HCT116 (cell line): ENCODE results near the gene SUN2. TPM values are rescaled to one million over a fixed set of nuclear protein-coding genes. Genes with fewer than 3 reads are reported as not detected.

Experiments
- ATAC-seq: fragments of 200-7000 bp; cut with Tn5 transposase; 2 replicates; pipeline ENCODE4 v1.9.1; 2020; ENCODE audit warnings: mild to moderate bottlenecking, moderate library complexity
- BruUV-seq: library from RNA; stranded (reverse); fragments of 400-500 nt; replicated peaks from 2 replicates; lab custom pipeline; 2021; lab: Mats Ljungman, UMichigan
- CTCF ChIA-PET: fragments of 300-600 bp; sonication (Branson Sonifier 250); formaldehyde crosslinking; loops from one replicate; lab custom pipeline; 2021; ENCODE audit warnings: antibody characterized with exemption; lab: Charles Lee
- POLR2A ChIA-PET: fragments of 300-600, 350-600 bp; sonication (Branson Sonifier 250); formaldehyde crosslinking; loops from one replicate; lab custom pipeline; 2021; ENCODE audit warnings: antibody characterized with exemption; lab: Charles Lee
- RAD21 ChIA-PET, 2 experiments: fragments of 300-600 bp; sonication (Branson Sonifier 250); formaldehyde crosslinking; loops; one replicate each; lab custom pipeline; 2023; ENCODE audit warnings: low total read pairs in 2 of 2; ENCODE audit not compliant: uncharacterized antibody in 2 of 2, unreplicated experiment in 2 of 2, low non-redundant PET in 1 of 2; lab: Charles Lee
- DNase-seq: peaks from one replicate; pipeline ENCODE4 v3.0.0-alpha.2; 2010; ENCODE audit warnings: low read depth, low spot score
- H2AFZ ChIP-seq: fragments of 200-600 bp; shearing (Covaris generic), sonication (generic); 2 replicates; pipeline ENCODE4 v1.6.1; 2017; ENCODE audit warnings: low read depth, mixed run types, mixed read lengths, antibody characterized with exemption, low read length; ENCODE audit not compliant: poor library complexity, severe bottlenecking
- H3K27ac ChIP-seq: 2 replicates; pipeline ENCODE4 v1.5.1; 2012; ENCODE audit warnings: low read depth, low read length
- H3K27me3 ChIP-seq: fragments of 200-600 bp; sonication (generic); 2 replicates; pipeline ENCODE4 v1.6.1; 2016; ENCODE audit warnings: mixed run types, low read length, mixed read lengths; ENCODE audit not compliant: insufficient read depth
- H3K36me3 ChIP-seq, 2 experiments: fragments of 200-500 bp in 1 of 2; fragments of 200-600 bp in 1 of 2; sonication (Bioruptor generic) in 1 of 2; sonication (generic) in 1 of 2; 2 replicates each; pipeline versions ENCODE4 v1.5.1 to v1.6.1; 2014 to 2016; ENCODE audit warnings: low read length in 2 of 2, inconsistent platforms in 1 of 2, mixed read lengths in 1 of 2, mixed run types in 1 of 2; ENCODE audit not compliant: insufficient read depth in 2 of 2, control insufficient read depth in 1 of 2
- H3K4me1 ChIP-seq, 2 experiments: fragments of 200-600 bp in 1 of 2; sonication (generic) in 1 of 2; 2 replicates each; pipeline versions ENCODE4 v1.5.1 to v1.6.1; 2012 to 2017; ENCODE audit warnings: low read length in 2 of 2, inconsistent platforms in 1 of 2, mild to moderate bottlenecking in 1 of 2, mixed read lengths in 1 of 2, mixed run types in 1 of 2, moderate library complexity in 1 of 2; ENCODE audit not compliant: insufficient read depth in 2 of 2, control insufficient read depth in 1 of 2
- H3K4me2 ChIP-seq: fragments of 200-600 bp; sonication (generic); 2 replicates; pipeline ENCODE4 v1.6.1; 2017; ENCODE audit warnings: mixed run types, low read length, mixed read lengths
- H3K4me3 ChIP-seq, 2 experiments: fragments of 200-600 bp in 1 of 2; sonication (generic) in 1 of 2; replicated peaks in 1 of 2; 2 replicates each; pipeline ENCODE4 v1.5.1; 2011 to 2016; ENCODE audit warnings: low read length in 2 of 2, control low read depth in 1 of 2, low read depth in 1 of 2, mild to moderate bottlenecking in 1 of 2, mixed read lengths in 1 of 2, mixed run types in 1 of 2
- H3K79me2 ChIP-seq: fragments of 200-600 bp; sonication (generic); 2 replicates; pipeline ENCODE4 v1.6.1; 2017; ENCODE audit warnings: mild to moderate bottlenecking, mixed run types, low read length, moderate library complexity, mixed read lengths; ENCODE audit not compliant: insufficient read depth
- H3K9ac ChIP-seq: fragments of 200-600 bp; sonication (generic); 2 replicates; pipeline ENCODE4 v1.6.1; 2016; ENCODE audit warnings: low read length, mixed read lengths
- H3K9me2 ChIP-seq: fragments of 200-600 bp; sonication (generic), shearing (Covaris generic); 2 replicates; pipeline ENCODE4 v1.6.1; 2017; ENCODE audit warnings: mixed run types, mild to moderate bottlenecking, moderate library complexity; ENCODE audit not compliant: insufficient read depth
- H3K9me3 ChIP-seq, 2 experiments: fragments of 200-500 bp in 1 of 2; fragments of 200-600 bp in 1 of 2; sonication (Bioruptor generic) in 1 of 2; sonication (generic) in 1 of 2; 2 replicates each; pipeline ENCODE4 v1.6.1; 2014 to 2017; ENCODE audit warnings: low read length in 2 of 2, mixed read lengths in 2 of 2, inconsistent platforms in 1 of 2, low read depth in 1 of 2, mild to moderate bottlenecking in 1 of 2, mixed run types in 1 of 2, moderate library complexity in 1 of 2; ENCODE audit not compliant: control insufficient read depth in 1 of 2, insufficient read depth in 1 of 2
- H4K20me1 ChIP-seq: fragments of 200-600 bp; sonication (generic), shearing (Covaris generic); 2 replicates; pipeline ENCODE4 v1.6.1; 2017; ENCODE audit warnings: mixed run types, mild to moderate bottlenecking, moderate library complexity; ENCODE audit not compliant: insufficient read depth
- EZH2phosphoT487 ChIP-seq: fragments of 200-600 bp; IDR thresholded peaks from 2 replicates; pipeline ENCODE4 v1.6.1; 2018; ENCODE audit warnings: antibody characterized with exemption, borderline replicate concordance
- FOSL1 ChIP-seq: IDR thresholded peaks from 2 replicates; pipeline ENCODE4 v1.6.1; 2012; ENCODE audit warnings: low read depth
- POLR2A ChIP-seq: IDR thresholded peaks from 2 replicates; pipeline ENCODE4 v1.7.0; 2011; ENCODE audit warnings: borderline replicate concordance; ENCODE audit not compliant: insufficient read depth, insufficient read length; ENCODE audit errors: extremely low read depth
- YY1 ChIP-seq: IDR thresholded peaks from 2 replicates; pipeline ENCODE4 v1.6.1; 2011; ENCODE audit warnings: low read length, low read depth, moderate library complexity, mild to moderate bottlenecking; ENCODE audit not compliant: insufficient replicate concordance; ENCODE audit errors: extremely low read depth
- ZFX ChIP-seq: fragments of 450-650 bp; IDR thresholded peaks from 2 replicates; pipeline ENCODE4 v1.6.1; 2017
- intact Hi-C: fragments of 100-400 bp; cut with micrococcal nuclease; formaldehyde crosslinking; loops from 2 replicates; pipeline ENCODE4 v1.10.0; 2022
- total RNA-seq: library from RNA; stranded (reverse); gene quantifications from one replicate; pipeline ENCODE4 v1.2.1, GENCODE V29; 2021; ENCODE audit not compliant: unreplicated experiment
- TF ChIP-seq, protein P1 (sequence below): IDR thresholded peaks from 2 replicates; pipeline ENCODE4 v1.6.1; 2011; ENCODE audit warnings: mild to moderate bottlenecking, low read length, moderate library complexity; ENCODE audit not compliant: insufficient replicate concordance; ENCODE audit errors: extremely low read depth
- TF ChIP-seq, protein P2 (sequence below): IDR thresholded peaks from 2 replicates; pipeline ENCODE4 v1.6.1; 2012; ENCODE audit warnings: low read depth

The SUN2 gene
- total RNA-seq, 1 experiment from 2014 or later: 71.6 TPM

DNA sequence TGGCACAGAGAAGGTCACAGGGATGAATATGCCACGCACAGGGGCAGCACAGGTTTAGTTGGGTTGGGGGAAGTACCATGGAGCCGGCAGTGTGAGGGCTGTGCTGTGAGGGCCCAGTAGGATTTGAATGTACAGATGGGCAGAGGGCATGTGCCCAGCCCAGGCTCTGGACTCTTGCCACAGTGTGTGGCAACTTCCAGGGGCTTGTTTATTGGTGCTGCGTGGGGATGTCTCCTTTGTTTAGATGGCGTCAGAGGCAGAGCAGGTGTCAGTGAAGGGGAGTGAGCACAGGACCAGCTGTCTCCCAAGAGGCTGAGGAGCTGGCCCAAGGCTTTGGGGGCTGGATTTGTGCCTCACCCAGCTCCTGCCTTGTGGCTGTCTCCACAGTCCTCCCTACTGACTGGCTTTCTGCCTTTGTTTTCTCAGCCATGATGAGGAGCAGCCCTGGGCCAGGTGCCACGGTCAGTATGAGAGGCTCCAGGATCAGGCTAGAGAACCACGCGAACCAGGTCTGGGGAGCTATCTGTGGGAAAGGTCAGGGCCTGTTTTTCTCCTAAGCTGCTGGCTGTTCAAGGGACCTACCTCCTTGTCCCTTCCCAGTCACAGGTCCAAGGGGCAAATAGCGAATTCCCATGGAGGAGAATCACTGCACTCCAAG lies 21.9 kb downstream of the SUN2 start:
- Histone ChIP-seq H3K9me2 (no peaks in the 10 kb centered on the region), H3K27ac (no peak overlapping the region), H3K4me3 (no peak overlapping the region), H4K20me1 (no peaks in the 10 kb centered on the region), H3K4me1 (peaks cover 0 to 4% of the 10 kb centered on the region in 2 experiments; a peak in 1 of 4 replicates), H3K36me3 (peaks cover 27 to 38% of the 10 kb centered on the region in 2 experiments; a peak in 3 of 4 replicates), H2AFZ (no peak overlapping the region), H3K27me3 (no peaks in the 10 kb centered on the region), H3K79me2 (no peaks in the 10 kb centered on the region), H3K4me2 (no peak overlapping the region), H3K9ac (no peak overlapping the region), H3K9me3 (no peaks in the 10 kb centered on the region)
- TF ChIP-seq, protein P1, sequence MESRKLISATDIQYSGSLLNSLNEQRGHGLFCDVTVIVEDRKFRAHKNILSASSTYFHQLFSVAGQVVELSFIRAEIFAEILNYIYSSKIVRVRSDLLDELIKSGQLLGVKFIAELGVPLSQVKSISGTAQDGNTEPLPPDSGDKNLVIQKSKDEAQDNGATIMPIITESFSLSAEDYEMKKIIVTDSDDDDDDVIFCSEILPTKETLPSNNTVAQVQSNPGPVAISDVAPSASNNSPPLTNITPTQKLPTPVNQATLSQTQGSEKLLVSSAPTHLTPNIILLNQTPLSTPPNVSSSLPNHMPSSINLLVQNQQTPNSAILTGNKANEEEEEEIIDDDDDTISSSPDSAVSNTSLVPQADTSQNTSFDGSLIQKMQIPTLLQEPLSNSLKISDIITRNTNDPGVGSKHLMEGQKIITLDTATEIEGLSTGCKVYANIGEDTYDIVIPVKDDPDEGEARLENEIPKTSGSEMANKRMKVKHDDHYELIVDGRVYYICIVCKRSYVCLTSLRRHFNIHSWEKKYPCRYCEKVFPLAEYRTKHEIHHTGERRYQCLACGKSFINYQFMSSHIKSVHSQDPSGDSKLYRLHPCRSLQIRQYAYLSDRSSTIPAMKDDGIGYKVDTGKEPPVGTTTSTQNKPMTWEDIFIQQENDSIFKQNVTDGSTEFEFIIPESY: no peak
- TF ChIP-seq, protein P2, sequence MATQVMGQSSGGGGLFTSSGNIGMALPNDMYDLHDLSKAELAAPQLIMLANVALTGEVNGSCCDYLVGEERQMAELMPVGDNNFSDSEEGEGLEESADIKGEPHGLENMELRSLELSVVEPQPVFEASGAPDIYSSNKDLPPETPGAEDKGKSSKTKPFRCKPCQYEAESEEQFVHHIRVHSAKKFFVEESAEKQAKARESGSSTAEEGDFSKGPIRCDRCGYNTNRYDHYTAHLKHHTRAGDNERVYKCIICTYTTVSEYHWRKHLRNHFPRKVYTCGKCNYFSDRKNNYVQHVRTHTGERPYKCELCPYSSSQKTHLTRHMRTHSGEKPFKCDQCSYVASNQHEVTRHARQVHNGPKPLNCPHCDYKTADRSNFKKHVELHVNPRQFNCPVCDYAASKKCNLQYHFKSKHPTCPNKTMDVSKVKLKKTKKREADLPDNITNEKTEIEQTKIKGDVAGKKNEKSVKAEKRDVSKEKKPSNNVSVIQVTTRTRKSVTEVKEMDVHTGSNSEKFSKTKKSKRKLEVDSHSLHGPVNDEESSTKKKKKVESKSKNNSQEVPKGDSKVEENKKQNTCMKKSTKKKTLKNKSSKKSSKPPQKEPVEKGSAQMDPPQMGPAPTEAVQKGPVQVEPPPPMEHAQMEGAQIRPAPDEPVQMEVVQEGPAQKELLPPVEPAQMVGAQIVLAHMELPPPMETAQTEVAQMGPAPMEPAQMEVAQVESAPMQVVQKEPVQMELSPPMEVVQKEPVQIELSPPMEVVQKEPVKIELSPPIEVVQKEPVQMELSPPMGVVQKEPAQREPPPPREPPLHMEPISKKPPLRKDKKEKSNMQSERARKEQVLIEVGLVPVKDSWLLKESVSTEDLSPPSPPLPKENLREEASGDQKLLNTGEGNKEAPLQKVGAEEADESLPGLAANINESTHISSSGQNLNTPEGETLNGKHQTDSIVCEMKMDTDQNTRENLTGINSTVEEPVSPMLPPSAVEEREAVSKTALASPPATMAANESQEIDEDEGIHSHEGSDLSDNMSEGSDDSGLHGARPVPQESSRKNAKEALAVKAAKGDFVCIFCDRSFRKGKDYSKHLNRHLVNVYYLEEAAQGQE: no peak
- TF ChIP-seq YY1: no peak
- TF ChIP-seq ZFX: no peak
- TF ChIP-seq POLR2A: no peak
- TF ChIP-seq EZH2phosphoT487: no peak
- no peak for TF ChIP-seq FOSL1
- ChIA-PET RAD21 (no interaction called here), CTCF (interaction anchor here (0.8 to 3.1 kb wide), 7 partner anchors 9 to 35 kb away, joined by 3 to 19 read pairs (median 5); no protein-coding TSS in a partner anchor), POLR2A (interaction anchor here (1.2 to 1.6 kb wide), 2 partner anchors 13 to 16 kb away, joined by 3 read pairs; no protein-coding TSS in a partner anchor)
- BruUV-seq: no TSS peak
- ATAC-seq: peak; percentile 9; the same call in 1 of the 2 replicates
- intact Hi-C loops: no loop called here
- DNase-seq: no peak
